Liver (tissue), 9 donors: ENCODE data around the gene B4GALT4. TPM values are rescaled to one million over a fixed set of nuclear protein-coding genes. Genes with fewer than 3 reads are reported as not detected.
"Not testable (repeated sequence)": the region's sequence is repeated elsewhere in the genome, so short reads cannot be mapped to it uniquely, and the experiment has no call there.

Experiments
- DNase-seq: peaks from one replicate; pipeline ENCODE4 v3.0.0-alpha.2; 2017; ENCODE audit warnings: low spot score
- H3K27ac ChIP-seq, 2 donors: one replicate each; pipeline ENCODE4 v1.7.0; 2013; ENCODE audit warnings: inconsistent platforms in 2 of 2, low read length in 2 of 2, control low read depth in 1 of 2, low read depth in 1 of 2, mild to moderate bottlenecking in 1 of 2
- H3K27me3 ChIP-seq, 4 donors: one replicate each; pipeline versions ENCODE4 v1.6.1 to v1.7.0; 2013; ENCODE audit warnings: low read length in 3 of 4, inconsistent platforms in 1 of 4, mild to moderate bottlenecking in 1 of 4, moderate library complexity in 1 of 4; ENCODE audit not compliant: control insufficient read depth in 4 of 4, insufficient read depth in 4 of 4
- H3K36me3 ChIP-seq, 4 donors: one replicate each; pipeline versions ENCODE4 v1.6.1 to v1.7.0; 2013; ENCODE audit warnings: low read length in 3 of 4, mild to moderate bottlenecking in 3 of 4, low read depth in 1 of 4, moderate library complexity in 1 of 4; ENCODE audit not compliant: control insufficient read depth in 4 of 4, insufficient read depth in 3 of 4
- H3K4me1 ChIP-seq, 4 donors: one replicate each; pipeline versions ENCODE4 v1.6.1 to v1.7.0; 2013; ENCODE audit warnings: low read length in 3 of 4, mild to moderate bottlenecking in 3 of 4, moderate library complexity in 1 of 4; ENCODE audit not compliant: control insufficient read depth in 4 of 4, insufficient read depth in 4 of 4
- H3K4me3 ChIP-seq, 3 donors: one replicate each; pipeline versions ENCODE4 v1.6.1 to v1.7.0; 2013; ENCODE audit warnings: low read length in 3 of 3, control low read depth in 1 of 3, low read depth in 1 of 3, mild to moderate bottlenecking in 1 of 3
- H3K9ac ChIP-seq, 2 donors: one replicate each; pipeline ENCODE4 v1.7.0; 2013; ENCODE audit warnings: low read length in 2 of 2, mild to moderate bottlenecking in 2 of 2, moderate library complexity in 2 of 2, control low read depth in 1 of 2, low read depth in 1 of 2
- H3K9me3 ChIP-seq, 4 donors: one replicate each; pipeline versions ENCODE4 v1.6.1 to v1.7.0; 2013; ENCODE audit warnings: low read length in 3 of 4; ENCODE audit not compliant: control insufficient read depth in 4 of 4
- FOXA1 ChIP-seq: IDR thresholded peaks from 2 replicates; pipeline ENCODE4 v1.6.1; 2016; ENCODE audit warnings: antibody characterized with exemption
- FOXA2 ChIP-seq: IDR thresholded peaks from 2 replicates; pipeline ENCODE4 v1.6.1; 2016; ENCODE audit warnings: antibody characterized with exemption
- HNF4A ChIP-seq, 2 donors: conservative IDR thresholded peaks; 2 replicates each; pipeline ENCODE4 v1.6.1; 2016; ENCODE audit warnings: antibody characterized with exemption in 2 of 2, mild to moderate bottlenecking in 2 of 2
- HNF4G ChIP-seq: IDR thresholded peaks from 2 replicates; pipeline ENCODE4 v1.6.1; 2016; ENCODE audit warnings: antibody characterized with exemption
- JUND ChIP-seq, 2 donors: IDR thresholded peaks; 2 replicates each; pipeline ENCODE4 v1.6.1; 2016; ENCODE audit warnings: antibody characterized with exemption in 2 of 2
- NR2F2 ChIP-seq: IDR thresholded peaks from 2 replicates; pipeline ENCODE4 v1.6.1; 2016; ENCODE audit warnings: antibody characterized with exemption
- RXRA ChIP-seq, 2 donors: IDR thresholded peaks; 2 replicates each; pipeline ENCODE4 v1.6.1; 2017 to 2018; ENCODE audit warnings: antibody characterized with exemption in 2 of 2, mild to moderate bottlenecking in 1 of 2
- SP1 ChIP-seq: IDR thresholded peaks from 2 replicates; pipeline ENCODE4 v1.6.1; 2018; ENCODE audit warnings: antibody characterized with exemption, mild to moderate bottlenecking
- TAF1 ChIP-seq: conservative IDR thresholded peaks from 2 replicates; pipeline ENCODE4 v1.6.1; 2016; ENCODE audit warnings: antibody characterized with exemption, mild to moderate bottlenecking
- YY1 ChIP-seq: IDR thresholded peaks from 2 replicates; pipeline ENCODE4 v1.6.1; 2016; ENCODE audit warnings: antibody characterized with exemption, mild to moderate bottlenecking
- WGBS: extraction: QIAGEN DNeasy Blood & Tissue Kit; methylation state at CpG from one replicate; pipeline ENCODE4 v1.1.7; 2013; 5-methylcytosine and 5-hydroxymethylcytosine counted together
- polyA plus RNA-seq, 2 donors: library from polyadenylated mRNA; stranded (reverse) in 1 of 2; unstranded in 1 of 2; fragments of 200-250 nt in 1 of 2; fragments of >200 nt in 1 of 2; fragmentation: Nextera tagmentation in 1 of 2; extraction: Ambion mirVana in 1 of 2; gene quantifications; one replicate each; pipeline versions ENCODE4 v1.2.1 to v1.2.3, GENCODE V29; 2013 to 2015
- total RNA-seq, 2 donors: library from RNA; depleted of rRNA; stranded (reverse); fragments of >200 nt; gene quantifications; one replicate each; pipeline ENCODE4 v1.2.3, GENCODE V29; 2014
- TF ChIP-seq, protein P1 (sequence below): IDR thresholded peaks from 2 replicates; pipeline ENCODE4 v1.6.1; 2016; ENCODE audit warnings: antibody characterized with exemption
- TF ChIP-seq, protein P2 (sequence below): fragments of 150-350 bp; IDR thresholded peaks from 2 replicates; pipeline ENCODE4 v1.5.1; 2017; ENCODE audit warnings: improper control_type of control experiment, low read depth, low read length; ENCODE audit not compliant: missing input control
- TF ChIP-seq, protein P3 (sequence below): IDR thresholded peaks from 2 replicates; pipeline ENCODE4 v1.6.1; 2016; ENCODE audit warnings: antibody characterized with exemption
- TF ChIP-seq, protein P4 (sequence below): IDR thresholded peaks from 2 replicates; pipeline ENCODE4 v1.6.1; 2016; ENCODE audit warnings: antibody characterized with exemption
- donor health status: healthy.
- donor health status: healthy.
- donor health status: healthy.
- donor health status: healthy.
- donor health status: healthy.

Gene B4GALT4
- total and polyA plus RNA-seq, 4 donors = 9.3 to 14.6 (median 10.5) TPM

DNA sequence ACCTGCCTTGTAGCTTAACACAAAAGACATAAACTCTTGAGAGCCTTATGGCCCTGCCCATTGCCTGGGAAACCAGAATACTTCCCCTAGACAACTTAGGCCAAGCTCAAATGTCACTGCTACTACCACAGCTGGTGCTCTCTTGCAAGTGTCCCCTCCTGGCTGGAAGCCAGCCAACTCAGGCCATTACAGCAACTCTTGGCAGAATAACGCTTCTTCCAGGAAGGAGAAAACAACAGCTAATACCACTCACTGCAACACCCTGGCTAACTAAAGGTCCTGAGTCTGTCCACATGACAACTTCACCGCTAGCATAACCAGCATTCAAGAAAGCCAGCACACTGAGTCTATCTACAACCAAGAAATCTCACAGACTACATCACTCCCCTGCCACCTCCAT is 5.1 kb upstream of the B4GALT4 start:
- WGBS = 77% methylated on average over 2 of the region's 2 CpGs

DNA sequence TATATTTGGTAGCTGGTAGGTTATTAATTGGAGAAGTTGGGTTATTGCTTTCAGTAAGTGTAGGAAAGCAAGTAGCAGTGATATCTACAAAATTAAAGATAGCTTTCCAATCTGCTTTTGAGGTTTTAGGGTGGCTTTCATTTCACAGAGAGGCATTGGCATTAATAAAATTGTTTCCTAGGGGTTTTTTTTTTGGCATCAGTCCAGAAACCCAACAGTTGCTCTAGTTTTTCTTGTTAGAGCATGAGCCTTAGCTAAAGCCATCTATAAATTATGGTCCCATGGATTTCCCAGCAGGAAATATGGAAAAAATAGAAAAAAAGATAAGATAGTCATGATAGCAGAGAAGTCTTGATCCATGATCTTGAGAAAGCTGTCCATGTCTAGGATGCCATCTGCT is 3.0 kb upstream of the B4GALT4 start:
- Histone ChIP-seq H3K9ac (no peak overlapping the region), H3K4me1 (peaks cover 2 to 22% (median 18%) of the 10 kb centered on the region in 4 donors), H3K36me3 (no peaks in the 10 kb centered on the region), H3K27me3 (no peaks in the 10 kb centered on the region), H3K9me3 (peaks cover 0 to 6% (median under 1%) of the 10 kb centered on the region in 4 donors), H3K4me3 (no peak overlapping the region), H3K27ac (no peak overlapping the region)
- DNase-seq = no peak
- TF ChIP-seq HNF4G (no peak), HNF4A (conservative IDR thresholded peaks at IDR 0.05) (no peak), SP1 (no peak), FOXA1 (no peak), YY1 (no peak)
- TF ChIP-seq, protein P1, sequence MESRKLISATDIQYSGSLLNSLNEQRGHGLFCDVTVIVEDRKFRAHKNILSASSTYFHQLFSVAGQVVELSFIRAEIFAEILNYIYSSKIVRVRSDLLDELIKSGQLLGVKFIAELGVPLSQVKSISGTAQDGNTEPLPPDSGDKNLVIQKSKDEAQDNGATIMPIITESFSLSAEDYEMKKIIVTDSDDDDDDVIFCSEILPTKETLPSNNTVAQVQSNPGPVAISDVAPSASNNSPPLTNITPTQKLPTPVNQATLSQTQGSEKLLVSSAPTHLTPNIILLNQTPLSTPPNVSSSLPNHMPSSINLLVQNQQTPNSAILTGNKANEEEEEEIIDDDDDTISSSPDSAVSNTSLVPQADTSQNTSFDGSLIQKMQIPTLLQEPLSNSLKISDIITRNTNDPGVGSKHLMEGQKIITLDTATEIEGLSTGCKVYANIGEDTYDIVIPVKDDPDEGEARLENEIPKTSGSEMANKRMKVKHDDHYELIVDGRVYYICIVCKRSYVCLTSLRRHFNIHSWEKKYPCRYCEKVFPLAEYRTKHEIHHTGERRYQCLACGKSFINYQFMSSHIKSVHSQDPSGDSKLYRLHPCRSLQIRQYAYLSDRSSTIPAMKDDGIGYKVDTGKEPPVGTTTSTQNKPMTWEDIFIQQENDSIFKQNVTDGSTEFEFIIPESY = no peak
- TF ChIP-seq, protein P2, sequence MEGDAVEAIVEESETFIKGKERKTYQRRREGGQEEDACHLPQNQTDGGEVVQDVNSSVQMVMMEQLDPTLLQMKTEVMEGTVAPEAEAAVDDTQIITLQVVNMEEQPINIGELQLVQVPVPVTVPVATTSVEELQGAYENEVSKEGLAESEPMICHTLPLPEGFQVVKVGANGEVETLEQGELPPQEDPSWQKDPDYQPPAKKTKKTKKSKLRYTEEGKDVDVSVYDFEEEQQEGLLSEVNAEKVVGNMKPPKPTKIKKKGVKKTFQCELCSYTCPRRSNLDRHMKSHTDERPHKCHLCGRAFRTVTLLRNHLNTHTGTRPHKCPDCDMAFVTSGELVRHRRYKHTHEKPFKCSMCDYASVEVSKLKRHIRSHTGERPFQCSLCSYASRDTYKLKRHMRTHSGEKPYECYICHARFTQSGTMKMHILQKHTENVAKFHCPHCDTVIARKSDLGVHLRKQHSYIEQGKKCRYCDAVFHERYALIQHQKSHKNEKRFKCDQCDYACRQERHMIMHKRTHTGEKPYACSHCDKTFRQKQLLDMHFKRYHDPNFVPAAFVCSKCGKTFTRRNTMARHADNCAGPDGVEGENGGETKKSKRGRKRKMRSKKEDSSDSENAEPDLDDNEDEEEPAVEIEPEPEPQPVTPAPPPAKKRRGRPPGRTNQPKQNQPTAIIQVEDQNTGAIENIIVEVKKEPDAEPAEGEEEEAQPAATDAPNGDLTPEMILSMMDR = no peak

More for the DNA sequence above, 5.1 kb upstream of the B4GALT4 start:
- Histone ChIP-seq H3K9me3 (peaks cover 0 to 7% (median under 1%) of the 10 kb centered on the region in 4 donors), H3K27ac (no peak overlapping the region), H3K9ac (no peak overlapping the region), H3K4me1 (peaks cover 2 to 11% (median 5%) of the 10 kb centered on the region in 4 donors), H3K27me3 (no peaks in the 10 kb centered on the region), H3K4me3 (no peak overlapping the region), H3K36me3 (no peaks in the 10 kb centered on the region)
- TF ChIP-seq, protein P3, sequence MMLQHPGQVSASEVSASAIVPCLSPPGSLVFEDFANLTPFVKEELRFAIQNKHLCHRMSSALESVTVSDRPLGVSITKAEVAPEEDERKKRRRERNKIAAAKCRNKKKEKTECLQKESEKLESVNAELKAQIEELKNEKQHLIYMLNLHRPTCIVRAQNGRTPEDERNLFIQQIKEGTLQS = no peak
- TF ChIP-seq, protein P4, sequence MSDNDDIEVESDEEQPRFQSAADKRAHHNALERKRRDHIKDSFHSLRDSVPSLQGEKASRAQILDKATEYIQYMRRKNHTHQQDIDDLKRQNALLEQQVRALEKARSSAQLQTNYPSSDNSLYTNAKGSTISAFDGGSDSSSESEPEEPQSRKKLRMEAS = no peak
- TF ChIP-seq FOXA1 = no peak
- no peak for TF ChIP-seq RXRA (IDR thresholded peaks at IDR 0.05)
- TF ChIP-seq FOXA2 = no peak
- TF ChIP-seq HNF4A (conservative IDR thresholded peaks at IDR 0.05) = no peak
- no peak for TF ChIP-seq NR2F2
- no peak for TF ChIP-seq HNF4G
- TF ChIP-seq, protein P2 = no peak
- TF ChIP-seq TAF1 = no peak
- no peak for TF ChIP-seq SP1
- TF ChIP-seq JUND (IDR thresholded peaks at IDR 0.05) = no peak
- DNase-seq = no peak

DNA sequence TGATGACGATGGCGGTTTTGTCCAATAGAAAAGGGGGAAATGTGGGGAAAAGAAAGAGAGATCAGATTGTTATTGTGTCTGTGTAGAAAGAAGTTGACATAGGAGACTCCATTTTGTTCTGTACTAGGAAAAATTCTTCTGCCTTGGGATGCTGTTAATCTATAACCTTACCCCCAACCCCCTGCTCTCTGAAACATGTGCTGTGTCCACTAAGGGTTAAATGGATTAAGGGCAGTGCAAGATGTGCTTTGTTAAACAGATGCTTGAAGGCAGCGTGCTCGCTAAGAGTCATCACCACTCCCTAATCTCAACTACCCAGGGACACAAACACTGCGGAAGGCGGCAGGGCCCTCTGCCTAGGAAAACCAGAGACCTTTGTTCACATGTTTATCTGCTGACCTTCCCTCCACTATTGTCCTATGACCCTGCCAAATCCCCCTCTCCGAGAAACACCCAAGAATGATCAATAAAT is 2.4 kb upstream of the B4GALT4 start:
- peaks cover 2 to 22% (median 20%) of the 10 kb centered on the region in 4 donors for H3K4me1 ChIP-seq
- WGBS = 66% methylated on average over 6 of the region's 7 CpGs

DNA sequence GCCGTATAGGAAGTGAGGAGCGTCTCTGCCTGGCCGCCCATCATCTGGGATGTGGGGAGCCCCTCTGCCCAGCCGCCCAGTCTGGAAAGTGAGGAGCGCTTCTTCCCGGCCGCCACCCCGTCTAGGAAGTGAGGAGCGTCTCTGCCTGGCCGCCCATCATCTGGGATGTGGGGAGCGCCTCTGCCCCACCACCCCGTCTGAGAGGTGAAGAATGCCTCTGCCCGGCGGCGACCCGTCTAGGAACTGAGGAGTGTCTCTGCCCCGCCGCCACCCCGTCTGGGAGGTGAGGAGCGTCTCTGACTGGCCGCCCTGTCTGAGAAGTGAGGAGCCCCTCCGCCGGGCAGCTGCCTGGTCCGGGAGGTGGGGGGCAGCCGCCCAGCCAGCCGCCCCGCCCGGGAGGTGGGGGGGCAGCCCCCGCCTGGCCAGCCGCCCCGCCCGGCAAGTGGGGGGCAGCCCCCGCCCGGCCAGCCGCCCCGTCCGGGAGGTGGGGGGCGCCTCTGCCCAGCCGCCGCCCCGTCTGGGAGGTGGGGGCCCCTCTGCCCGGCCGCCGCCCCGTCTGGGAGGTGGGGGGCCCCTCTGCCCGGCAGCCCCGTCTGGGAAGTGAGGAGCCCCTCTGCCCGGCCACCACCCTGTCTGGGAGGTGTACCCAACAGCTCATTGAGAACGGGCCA is 1.8 kb upstream of the B4GALT4 start:
- 91% methylated on average over 49 of the region's 49 CpGs for WGBS
- not testable (repeated sequence) for H3K36me3 ChIP-seq, H3K9ac ChIP-seq, DNase-seq, H3K27ac ChIP-seq, H3K9me3 ChIP-seq, H3K27me3 ChIP-seq, H3K4me3 ChIP-seq
- H3K4me1 ChIP-seq = peaks cover 2 to 22% (median 20%) of the 10 kb centered on the region in 4 donors

More for the DNA sequence above, 2.4 kb upstream of the B4GALT4 start:
- H3K27me3 ChIP-seq, DNase-seq, H3K36me3 ChIP-seq, H3K4me3 ChIP-seq, H3K9ac ChIP-seq, H3K27ac ChIP-seq, H3K9me3 ChIP-seq: not testable (repeated sequence)
